HG02642 (cell line): ENCODE data around the gene IFNA8.
A peak's percentile ranks its signal among the peaks of the same experiment; 100 is the strongest.
"Not testable (repeated sequence)": the region's sequence is repeated elsewhere in the genome, so short reads cannot be mapped to it uniquely, and the experiment has no call there.

Experiments
- ATAC-seq: cut with Tn5 transposase; IDR thresholded peaks from one replicate; pipeline ENCODE4 v1.9.1; 2021; ENCODE audit warnings: mild to moderate bottlenecking; ENCODE audit not compliant: unreplicated experiment, poor library complexity

IFNA8 gene

GRCh38 chr9:21415493-21416267 is 6.8 kb downstream of the IFNA8 start:
- no peak for ATAC-seq

GRCh38 chr9:21428235-21428634 is 19.3 kb downstream of the IFNA8 start:
- ATAC-seq: no peak

- ATAC-seq: no peak
These were observed 20.3 kb downstream of the IFNA8 start for GRCh38 chr9:21429191-21429590.

- peak; percentile 52 for ATAC-seq
These were observed 23.9 kb downstream of the IFNA8 start for GRCh38 chr9:21432672-21433425.

GRCh38 chr9:21434202-21435014 is 25.5 kb downstream of the IFNA8 start:
- no peak for ATAC-seq

GRCh38 chr9:21435015-21435383 is 26.1 kb downstream of the IFNA8 start:
- not testable (repeated sequence) for ATAC-seq

GRCh38 chr9:21440139-21440538 is 31.2 kb downstream of the IFNA8 start, which contains the start of gene IFNA1:
IFNA1 (plus strand) TSS chr9:21440439; CDS start chr9:21440508, 69 bp downstream.
- ATAC-seq: no peak

- ATAC-seq: peak; percentile 81
These were observed 35.1 kb downstream of the IFNA8 start for GRCh38 chr9:21443849-21444625.

- not testable (repeated sequence) for ATAC-seq
These were observed 40.4 kb downstream of the IFNA8 start for GRCh38 chr9:21449312-21449711.

GRCh38 chr9:21450733-21451394 is 41.9 kb downstream of the IFNA8 start:
- no peak for ATAC-seq

GRCh38 chr9:21452681-21453080 is 43.8 kb downstream of the IFNA8 start:
- no peak for ATAC-seq

- no peak for ATAC-seq
These were observed 45.2 kb downstream of the IFNA8 start for GRCh38 chr9:21454149-21454548.

- ATAC-seq: peak; percentile 85
These were observed 46.4 kb downstream of the IFNA8 start for GRCh38 chr9:21455320-21455719.
